HG02981 (cell line): ENCODE data around the gene KCND3.

Source experiments
- ATAC-seq: cut with Tn5 transposase; IDR thresholded peaks from one replicate; pipeline ENCODE4 v1.9.1; 2021; ENCODE audit warnings: mild to moderate bottlenecking, moderate library complexity; ENCODE audit not compliant: unreplicated experiment

Gene KCND3

DNA sequence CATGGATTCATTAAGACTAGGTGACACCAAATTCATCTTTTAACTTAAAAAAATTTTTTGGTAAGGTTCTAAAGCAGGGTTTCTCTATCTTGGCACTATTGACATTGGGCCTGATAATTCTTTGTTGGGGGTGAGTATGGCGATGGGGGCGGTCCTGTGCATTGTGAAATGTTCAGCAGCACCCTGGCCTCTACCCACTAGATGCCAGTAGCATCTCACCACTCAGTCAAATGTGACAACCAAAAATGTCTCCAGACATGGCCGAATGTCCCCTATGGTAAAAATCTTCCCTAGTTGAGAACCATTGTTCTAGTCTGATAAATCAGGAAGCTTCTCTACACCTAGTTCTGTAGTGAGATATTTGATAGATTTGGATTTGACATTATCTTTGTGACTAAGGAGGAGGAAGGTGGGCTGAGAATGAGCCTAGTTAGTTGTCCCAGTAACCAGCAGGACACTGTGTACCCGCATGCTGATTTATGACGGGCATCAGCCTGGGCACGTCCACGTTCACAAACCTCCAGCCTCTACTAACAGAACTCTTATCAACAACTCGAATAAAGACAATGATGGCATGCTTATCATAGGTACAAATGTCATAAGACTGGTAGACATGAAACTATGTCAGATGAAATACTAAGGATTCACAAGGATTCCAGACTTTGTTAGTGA is 104.6 kb downstream of the KCND3 start:
- no peak for ATAC-seq

GRCh38 chr1:111882986-111883560 is 106.4 kb downstream of the KCND3 start:
- no peak for ATAC-seq

DNA sequence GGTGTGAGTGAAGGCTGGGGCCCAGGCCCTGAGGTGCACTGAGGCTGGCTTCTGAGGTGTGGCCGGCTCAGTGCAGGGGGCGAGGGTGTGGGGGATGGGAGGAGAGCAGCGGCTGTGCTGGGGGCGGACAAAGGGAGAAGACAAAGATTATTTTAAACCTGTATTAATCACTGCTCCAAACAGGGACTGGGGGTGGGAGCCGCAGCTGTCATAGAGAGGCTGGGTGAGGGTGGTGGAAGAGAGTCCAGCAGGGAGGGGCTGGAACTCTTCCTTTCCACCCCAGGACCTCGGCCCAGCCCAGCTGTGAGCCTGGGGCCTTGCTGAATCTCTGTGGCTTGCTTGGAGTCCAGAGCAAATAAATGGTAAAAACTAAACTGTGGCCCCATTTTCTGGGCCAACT is 106.9 kb downstream of the KCND3 start:
- ATAC-seq: no peak

DNA sequence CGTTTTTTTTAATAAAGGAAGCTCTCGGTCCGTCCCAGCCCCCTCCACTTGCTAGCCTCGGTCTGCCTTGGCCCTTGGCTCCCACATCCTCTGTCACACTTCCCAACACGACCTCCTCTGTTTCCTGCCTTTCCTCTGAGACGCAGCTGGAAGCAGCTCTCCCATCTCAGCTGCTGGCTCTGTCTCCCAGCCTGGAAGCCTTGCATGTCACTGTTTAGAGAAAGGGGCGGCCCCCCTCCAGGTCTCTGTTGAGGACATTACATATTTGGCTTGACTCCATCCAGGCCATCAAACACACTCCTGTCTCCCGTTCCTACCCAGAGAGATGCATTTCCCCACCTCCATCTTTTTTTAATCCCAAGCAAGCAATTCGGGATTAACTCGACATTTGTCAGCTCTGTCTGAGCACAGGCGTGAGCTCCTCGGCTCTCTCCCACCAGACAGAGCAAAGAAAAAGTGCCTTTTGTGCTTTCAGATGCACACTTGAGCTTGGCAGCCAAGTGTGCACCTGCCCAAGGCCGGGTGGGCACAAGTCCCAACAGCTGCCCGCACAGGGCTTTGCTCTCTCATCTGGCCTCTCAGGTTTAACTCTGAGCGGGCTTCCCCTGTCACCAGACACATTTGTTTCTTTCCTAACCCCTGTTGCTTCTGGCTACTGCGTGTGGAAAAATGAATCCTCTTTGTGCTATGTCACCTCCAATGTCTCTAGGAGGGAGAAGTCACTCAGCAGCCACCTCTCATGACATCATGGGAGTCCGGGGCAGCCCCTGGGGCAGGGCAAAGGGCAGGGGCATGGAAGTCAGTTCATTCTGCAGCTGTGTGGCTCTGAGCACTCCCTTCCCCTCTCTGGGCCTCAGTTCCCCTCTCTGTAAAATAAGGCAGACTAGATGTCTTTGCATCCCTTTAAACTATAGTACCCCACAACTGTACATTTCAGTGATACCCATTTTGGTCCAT is 108.3 kb downstream of the KCND3 start:
- ATAC-seq: no peak

DNA sequence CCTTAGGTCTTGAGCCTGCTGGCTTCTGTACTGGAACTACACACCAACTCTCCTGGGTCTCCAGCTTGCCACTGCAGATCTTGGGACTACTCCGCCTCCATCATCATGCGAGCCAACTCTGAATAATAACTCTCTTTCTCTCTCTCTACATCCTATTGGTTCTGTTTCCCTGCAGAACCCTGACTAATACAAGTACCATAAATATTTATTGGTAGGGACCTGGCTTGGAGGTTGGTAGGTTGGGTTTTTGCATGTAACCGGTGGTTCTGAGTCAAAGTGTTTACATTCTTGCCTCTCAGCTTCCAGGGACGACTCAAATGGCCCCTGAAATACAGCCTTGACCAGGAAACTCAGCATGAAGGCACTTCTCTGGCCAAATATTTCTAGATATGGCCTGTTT is 110.4 kb downstream of the KCND3 start:
- ATAC-seq: no peak

GRCh38 chr1:111878649-111879048 is 110.8 kb downstream of the KCND3 start:
- ATAC-seq: peak; percentile 65

- ATAC-seq: no peak
Measured at GRCh38 chr1:111878091-111878490, 111.4 kb downstream of the KCND3 start.

- ATAC-seq: no peak
Measured at GRCh38 chr1:111876631-111877030, 112.8 kb downstream of the KCND3 start.

DNA sequence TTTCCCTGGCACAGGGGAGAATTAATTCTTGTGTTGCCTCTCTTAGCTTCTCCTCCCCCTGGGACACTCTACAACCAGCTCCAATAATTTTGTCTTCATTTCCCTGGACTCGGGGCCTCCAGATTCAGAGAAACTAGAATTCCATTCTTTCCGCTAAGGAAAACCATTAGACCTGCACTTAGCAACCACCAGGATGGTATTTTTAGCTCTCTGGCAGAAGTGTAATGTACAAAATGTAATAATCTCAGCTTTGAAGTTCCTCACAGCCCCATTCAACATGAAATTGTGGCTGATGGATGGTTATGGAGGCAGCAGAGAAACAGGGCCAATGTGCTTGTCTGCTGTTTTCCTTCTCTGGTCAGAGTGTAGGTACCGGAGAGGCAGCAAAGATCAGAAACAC is 113.8 kb downstream of the KCND3 start:
- ATAC-seq: no peak

GRCh38 chr1:111873460-111874030 is 115.9 kb downstream of the KCND3 start:
- ATAC-seq: no peak

GRCh38 chr1:111870181-111870580 is 119.3 kb downstream of the KCND3 start:
- ATAC-seq: no peak

DNA sequence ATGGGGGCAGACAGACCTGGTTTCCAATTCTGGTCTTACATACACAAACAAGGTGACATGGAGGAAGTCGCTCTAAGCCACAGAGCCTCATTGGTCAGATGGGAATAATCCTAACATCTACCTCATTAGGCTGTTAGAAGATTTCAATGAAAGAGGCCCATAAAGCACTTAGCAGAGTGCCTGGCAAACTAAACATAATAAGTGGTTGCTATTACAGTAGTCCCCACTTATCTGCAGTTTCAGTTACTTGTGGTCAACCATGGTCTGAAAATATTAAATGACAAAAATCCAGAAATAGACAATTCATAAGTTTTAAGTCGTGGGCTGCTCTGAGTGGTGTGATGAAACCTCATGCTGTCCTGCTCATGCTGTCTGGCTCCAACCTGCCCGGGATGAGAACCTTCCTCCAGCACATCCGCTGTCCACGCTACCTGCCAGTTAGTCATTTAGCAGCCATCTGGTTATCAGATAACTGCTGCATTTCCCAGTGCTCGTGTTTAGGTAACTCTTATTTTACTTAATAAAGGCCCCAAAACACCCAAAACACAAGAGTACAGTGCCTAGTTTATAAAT is 121.5 kb downstream of the KCND3 start:
- ATAC-seq: no peak

- ATAC-seq: no peak
Measured at GRCh38 chr1:111864862-111865261, 124.6 kb downstream of the KCND3 start.

- ATAC-seq: no peak
Measured at GRCh38 chr1:111863401-111863800, 126.1 kb downstream of the KCND3 start.

DNA sequence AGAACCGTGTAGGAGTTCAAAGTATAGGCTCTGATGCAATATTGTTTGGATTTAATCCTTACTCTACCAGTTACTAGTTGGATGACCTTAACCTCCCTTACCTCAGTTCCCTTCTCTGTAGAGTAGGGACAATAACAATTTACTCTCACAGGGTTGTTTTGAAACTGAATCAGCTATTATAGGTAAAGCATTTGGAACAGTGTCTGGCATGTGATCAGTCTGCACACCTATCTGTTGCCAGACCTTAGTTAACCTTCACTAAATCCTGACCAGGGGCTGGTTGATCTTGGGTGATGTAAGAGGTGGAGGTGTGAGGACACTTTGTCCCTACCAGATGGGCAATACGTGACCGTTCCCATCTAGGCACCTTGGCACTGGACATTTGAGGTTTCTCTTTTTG is 126.9 kb downstream of the KCND3 start:
- ATAC-seq: no peak

DNA sequence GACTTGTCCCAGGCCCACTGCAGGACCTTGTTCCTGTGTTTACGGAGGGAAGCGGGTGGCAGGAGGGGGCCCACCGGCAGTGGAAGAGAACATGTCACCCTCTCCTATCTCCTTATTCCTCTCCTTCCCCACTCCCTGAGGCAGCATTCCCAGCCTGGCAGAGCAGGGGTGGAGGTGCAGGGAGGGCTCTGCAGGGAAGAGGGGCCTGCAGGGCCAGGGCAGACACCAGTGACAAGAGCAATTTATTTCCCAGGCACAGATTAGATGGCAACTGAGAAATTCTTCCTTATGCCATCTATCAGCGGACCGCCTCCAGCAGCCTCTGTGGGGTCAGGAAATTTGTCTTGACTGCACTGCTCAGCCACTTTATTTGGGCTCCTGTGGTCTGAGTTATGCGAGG is 127.9 kb downstream of the KCND3 start:
- ATAC-seq: no peak

DNA sequence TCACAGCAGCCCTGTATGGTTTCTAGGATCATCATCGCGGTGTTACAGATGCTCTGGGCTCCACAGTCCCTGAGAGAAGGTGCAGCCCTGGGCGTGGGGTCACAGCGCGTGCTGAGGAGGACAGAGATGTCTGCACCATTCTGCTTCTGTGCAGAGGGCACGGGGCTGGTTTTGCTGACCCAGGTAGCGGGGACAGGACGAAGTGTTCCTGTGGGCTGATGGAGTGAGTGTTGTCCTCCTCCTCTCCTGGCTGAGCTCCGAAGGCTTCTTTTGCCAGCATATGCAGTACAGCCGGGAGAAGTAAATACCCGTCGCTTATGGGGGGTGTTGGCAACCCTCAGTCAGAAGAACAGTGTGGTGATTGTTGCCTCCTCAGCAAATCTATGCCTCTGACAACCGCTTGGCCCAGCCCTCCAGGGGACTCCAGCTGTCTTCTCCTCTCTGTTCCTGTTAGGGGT is 132.2 kb downstream of the KCND3 start:
- ATAC-seq: no peak

- no peak for ATAC-seq
Measured at GRCh38 chr1:111856411-111857185, 132.9 kb downstream of the KCND3 start.

DNA sequence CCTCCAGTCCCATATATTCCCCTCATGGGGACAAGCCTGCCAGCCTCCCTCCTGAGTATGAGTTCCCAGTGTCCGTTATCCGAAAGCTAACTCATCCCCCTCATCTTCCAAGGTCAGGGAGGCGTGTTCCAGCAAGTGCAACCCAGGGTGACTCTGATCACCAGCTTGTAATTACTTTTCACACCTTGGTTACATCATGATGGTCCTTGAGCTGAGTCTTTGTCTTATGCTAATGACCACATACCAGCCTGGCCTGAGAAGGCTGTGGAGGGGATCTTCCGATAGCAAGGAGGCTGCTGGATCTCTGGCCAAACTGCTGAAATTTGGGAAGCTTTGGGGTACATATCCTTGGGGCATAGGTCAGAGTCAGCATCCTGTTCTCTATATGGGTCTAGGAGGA is 134.2 kb downstream of the KCND3 start:
- ATAC-seq: no peak

- no peak for ATAC-seq
Measured at GRCh38 chr1:111852261-111852721, 137.2 kb downstream of the KCND3 start.
